IPS-11a (cell line): ENCODE data around the gene FAM89A.
"Not testable (repeated sequence)": the region's sequence is repeated elsewhere in the genome, so short reads cannot be mapped to it uniquely, and the experiment has no call there.

Source experiments
- H3K4me3 ChIP-seq: one replicate; pipeline ENCODE4 v1.5.1; 2013; ENCODE audit warnings: low read depth, low read length, control low read depth

The FAM89A gene

GRCh38 chr1:231037585-231038517, 2.2 kb downstream of the FAM89A start:
- H3K4me3 ChIP-seq, result no peak overlapping the region

GRCh38 chr1:231036416-231036815, 3.6 kb downstream of the FAM89A start:
- no peak overlapping the region for H3K4me3 ChIP-seq

- no peak overlapping the region for H3K4me3 ChIP-seq
Measured at GRCh38 chr1:231035799-231036198, 4.3 kb downstream of the FAM89A start.

- H3K4me3 ChIP-seq, result no peak overlapping the region
Measured at GRCh38 chr1:231032963-231033362, 7.1 kb downstream of the FAM89A start.

GRCh38 chr1:231029841-231030240, 10.2 kb downstream of the FAM89A start:
- H3K4me3 ChIP-seq, result no peak overlapping the region

- not testable (repeated sequence) for H3K4me3 ChIP-seq
Measured at GRCh38 chr1:231029247-231029646, 10.8 kb downstream of the FAM89A start.

- H3K4me3 ChIP-seq, result no peak overlapping the region
Measured at GRCh38 chr1:231028682-231029081, 11.4 kb downstream of the FAM89A start.

GRCh38 chr1:231027971-231028370, 12.1 kb downstream of the FAM89A start:
- no peak overlapping the region for H3K4me3 ChIP-seq

- no peak overlapping the region for H3K4me3 ChIP-seq
Measured at GRCh38 chr1:231027136-231027925, 12.7 kb downstream of the FAM89A start.

GRCh38 chr1:231026576-231026975, 13.5 kb downstream of the FAM89A start:
- H3K4me3 ChIP-seq, result no peak overlapping the region

- no peak overlapping the region for H3K4me3 ChIP-seq
Measured at GRCh38 chr1:231023150-231023549, 16.9 kb downstream of the FAM89A start.

GRCh38 chr1:231022543-231022942, 17.5 kb downstream of the FAM89A start:
- H3K4me3 ChIP-seq, result not testable (repeated sequence)

- H3K4me3 ChIP-seq, result no peak overlapping the region
Measured at GRCh38 chr1:231021540-231022031, 18.5 kb downstream of the FAM89A start.

GRCh38 chr1:231020816-231021215, 19.2 kb downstream of the FAM89A start:
- no peak overlapping the region for H3K4me3 ChIP-seq

GRCh38 chr1:231020139-231020601, 19.9 kb downstream of the FAM89A start:
- H3K4me3 ChIP-seq, result no peak overlapping the region

- H3K4me3 ChIP-seq, result no peak overlapping the region
Measured at GRCh38 chr1:231019711-231020110, 20.3 kb downstream of the FAM89A start.

GRCh38 chr1:231016966-231017365, 23.1 kb downstream of the FAM89A start:
- no peak overlapping the region for H3K4me3 ChIP-seq

GRCh38 chr1:231016234-231016633, 23.8 kb downstream of the FAM89A start:
- H3K4me3 ChIP-seq, result no peak overlapping the region

- no peak overlapping the region for H3K4me3 ChIP-seq
Measured at GRCh38 chr1:231013391-231014015, 26.6 kb downstream of the FAM89A start.

GRCh38 chr1:231011963-231012362, 28.1 kb downstream of the FAM89A start:
- H3K4me3 ChIP-seq, result no peak overlapping the region

- no peak overlapping the region for H3K4me3 ChIP-seq
Measured at GRCh38 chr1:231011360-231011759, 28.7 kb downstream of the FAM89A start.
